Right forelimb (tissue), 1 donor: Measurements from ENCODE around the gene RHEB.
A peak's percentile ranks its signal among the peaks of the same experiment; 100 is the strongest.

Experiments used
- DNase-seq: peaks from one replicate; pipeline ENCODE4 v3.0.0-alpha.2; 2018

The RHEB gene

DNA sequence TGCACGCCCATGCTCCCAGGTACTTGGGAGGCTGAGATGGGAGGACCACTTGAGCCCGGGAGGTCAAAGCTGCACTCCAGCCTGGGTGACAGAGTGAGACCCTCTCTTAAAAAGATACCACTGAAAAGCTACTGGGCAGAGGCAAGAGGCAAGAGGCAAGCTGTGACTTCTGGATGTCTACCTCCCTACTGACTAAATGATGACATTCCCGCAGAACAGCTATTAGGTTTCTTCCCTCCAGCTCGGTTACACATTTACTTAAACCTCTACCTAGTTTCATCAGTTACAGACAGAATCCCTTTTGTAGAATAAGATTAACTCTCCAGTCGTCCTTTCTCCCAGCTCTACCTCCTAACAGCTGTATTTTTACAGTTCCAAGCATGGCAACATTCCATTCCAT, 21.2 kb downstream of the RHEB start:
- DNase-seq = no peak

DNA sequence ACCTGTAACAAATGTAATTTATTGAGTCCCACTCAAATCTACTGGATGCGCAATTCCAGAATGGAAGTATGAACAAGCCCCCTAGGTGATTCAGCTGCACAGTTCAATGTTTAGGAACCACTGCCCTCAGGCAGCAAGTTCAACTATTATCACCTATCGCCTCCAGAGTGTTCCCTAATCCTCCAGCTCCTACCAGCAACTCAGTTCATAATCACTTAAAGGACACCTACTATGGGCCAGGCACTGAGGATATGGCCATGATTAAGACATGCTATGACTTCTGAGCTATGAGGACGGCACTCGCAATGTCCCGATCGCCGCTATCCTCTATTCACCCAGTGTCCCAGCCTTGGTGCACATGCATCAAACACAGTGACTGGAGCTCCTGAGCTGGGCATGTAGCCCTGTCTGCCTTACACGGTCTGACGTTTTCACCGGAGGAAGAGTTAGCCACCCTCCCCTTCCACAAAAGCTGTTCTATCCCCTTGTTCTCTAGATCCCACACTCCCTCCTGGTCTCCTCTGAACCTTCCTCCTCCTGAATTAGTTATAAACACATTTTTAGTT, 22.3 kb downstream of the RHEB start:
- DNase-seq = no peak

DNA sequence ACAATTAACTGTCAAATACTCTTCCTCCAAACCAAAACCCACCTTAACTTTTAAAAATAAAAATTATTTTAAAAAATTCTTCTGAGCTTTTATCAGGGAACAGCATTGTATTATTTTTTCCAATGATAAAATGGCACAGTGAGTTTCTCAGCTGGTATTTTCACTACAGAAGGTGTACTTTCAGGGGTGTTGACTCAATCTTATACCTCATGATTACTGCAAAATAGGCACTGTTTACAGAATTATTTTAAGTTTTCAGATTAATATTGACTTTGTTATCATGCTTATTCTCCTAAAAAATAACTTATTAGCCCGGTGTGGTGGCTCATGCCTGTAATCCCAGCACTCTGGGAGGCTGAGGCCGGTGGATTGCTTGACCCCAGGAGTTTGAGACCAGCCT, 24.3 kb downstream of the RHEB start:
- DNase-seq = no peak

- no peak for DNase-seq
Observed at GRCh38 chr7:151494298-151495284, 25.1 kb downstream of the RHEB start.

GRCh38 chr7:151493083-151493482, 26.6 kb downstream of the RHEB start:
- DNase-seq = no peak

- DNase-seq = no peak
Observed at GRCh38 chr7:151491859-151492258, 27.8 kb downstream of the RHEB start.

GRCh38 chr7:151490456-151491105, 29.1 kb downstream of the RHEB start:
- DNase-seq = no peak

GRCh38 chr7:151489498-151489897, 30.2 kb downstream of the RHEB start:
- no peak for DNase-seq

DNA sequence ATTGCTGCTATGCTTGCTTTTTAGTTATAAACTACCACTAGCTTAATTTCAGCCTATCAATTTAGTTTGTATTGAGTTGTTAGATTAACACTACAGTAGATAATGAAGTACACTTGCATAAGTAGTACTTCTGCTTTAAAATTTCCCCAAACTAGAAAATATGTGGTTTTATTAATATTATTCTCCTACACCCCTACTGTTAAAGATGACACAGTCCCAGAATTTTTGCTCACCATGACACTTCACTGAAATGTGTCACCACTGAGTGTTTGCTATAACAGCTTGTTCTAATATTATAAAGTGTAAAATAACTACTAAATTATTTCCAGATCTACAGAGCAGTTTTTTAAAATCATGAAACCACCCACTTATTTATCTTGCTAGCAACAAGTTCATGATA, 31.6 kb downstream of the RHEB start:
- DNase-seq = no peak

DNA sequence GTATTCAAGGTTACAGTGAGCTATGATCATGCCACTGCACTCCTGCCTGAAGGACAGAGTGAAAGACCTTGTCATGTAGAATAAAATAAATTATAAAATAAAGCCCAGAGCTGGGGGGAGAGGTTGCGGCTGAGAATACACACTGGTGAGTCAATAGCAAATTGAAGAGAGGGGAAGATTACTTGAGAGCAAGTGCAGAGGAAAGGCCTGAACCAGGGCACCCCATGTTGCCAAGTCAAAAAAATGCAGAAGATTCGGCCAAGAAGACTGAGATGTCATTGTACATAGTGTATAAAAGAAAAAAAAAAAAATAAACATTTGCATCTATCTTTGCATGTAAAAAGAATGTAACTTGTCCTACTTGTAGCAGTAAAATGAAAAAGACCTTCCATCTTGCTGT, 32.5 kb downstream of the RHEB start:
- DNase-seq = no peak

DNA sequence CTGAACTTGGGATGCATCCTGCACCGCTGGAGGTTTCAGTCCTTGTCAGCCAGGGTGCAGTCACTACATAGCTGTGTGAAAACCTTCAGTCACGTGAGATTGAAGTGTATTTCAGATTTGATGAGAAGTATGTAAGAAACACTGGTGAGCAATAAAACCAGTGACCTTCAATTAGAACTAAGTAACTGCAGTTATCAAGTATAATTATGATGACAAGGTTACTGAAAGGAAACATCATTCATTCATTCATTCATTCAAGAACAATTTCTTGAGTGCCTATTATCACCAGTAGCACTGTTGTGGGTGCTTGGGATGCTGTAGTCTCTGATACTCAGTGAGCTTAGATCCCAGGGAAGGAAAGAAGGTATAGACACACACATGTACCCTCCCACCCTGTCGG, 33.6 kb downstream of the RHEB start:
- DNase-seq = no peak

- no peak for DNase-seq
Observed at GRCh38 chr7:151484971-151485707, 34.6 kb downstream of the RHEB start.

DNA sequence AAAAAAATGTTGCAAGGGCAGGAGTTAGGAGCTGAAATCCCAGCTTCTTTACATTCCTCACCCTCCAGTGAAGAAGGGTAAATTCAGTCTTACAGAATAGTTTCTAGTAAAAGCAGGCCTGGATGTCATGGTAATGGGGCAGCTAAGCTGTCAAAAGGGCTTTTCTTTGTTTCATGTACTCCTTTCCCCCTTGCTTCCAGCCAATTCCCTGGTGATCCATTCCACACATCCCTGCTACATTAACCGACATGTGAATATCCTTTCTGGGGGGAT, 36.0 kb downstream of the RHEB start:
- no peak for DNase-seq

DNA sequence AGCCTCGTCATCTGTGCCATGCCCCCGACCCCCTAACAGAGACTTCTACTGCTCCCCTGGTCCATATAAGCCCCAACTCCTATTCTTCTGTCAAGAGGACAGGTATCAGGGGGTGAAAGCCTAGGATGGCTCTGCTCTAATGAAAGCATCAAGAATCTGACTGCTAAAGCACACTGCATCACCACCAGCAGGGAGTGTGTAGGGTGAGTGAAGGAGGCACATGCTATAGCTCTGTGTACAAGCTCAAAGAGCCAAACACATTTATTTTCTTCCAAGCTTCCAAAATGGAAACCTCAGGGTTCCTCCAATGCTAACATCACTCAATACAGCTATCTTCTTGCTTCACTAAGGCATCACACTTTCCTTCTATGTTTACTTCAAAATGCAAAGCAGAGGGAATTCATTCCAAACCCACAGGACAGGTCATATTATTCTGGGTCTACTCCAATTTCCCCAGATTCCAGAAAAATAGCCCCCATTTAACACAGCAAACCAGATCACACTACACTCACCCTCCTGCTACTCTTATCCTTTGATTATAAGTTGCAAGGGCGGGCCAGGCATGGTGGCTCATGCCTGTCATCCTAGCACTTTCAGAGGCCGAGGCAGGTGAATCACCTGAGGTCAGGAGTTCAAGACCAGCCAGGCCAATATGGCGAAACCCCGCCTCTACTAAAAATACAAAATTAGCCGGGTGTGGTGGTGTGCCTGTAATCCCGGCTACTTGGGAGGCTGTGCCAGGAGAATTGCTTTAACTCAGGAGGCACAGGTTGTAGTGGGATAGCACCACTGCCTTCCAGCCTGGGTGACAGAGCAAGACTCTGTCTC, 36.6 kb downstream of the RHEB start:
- DNase-seq = no peak

DNA sequence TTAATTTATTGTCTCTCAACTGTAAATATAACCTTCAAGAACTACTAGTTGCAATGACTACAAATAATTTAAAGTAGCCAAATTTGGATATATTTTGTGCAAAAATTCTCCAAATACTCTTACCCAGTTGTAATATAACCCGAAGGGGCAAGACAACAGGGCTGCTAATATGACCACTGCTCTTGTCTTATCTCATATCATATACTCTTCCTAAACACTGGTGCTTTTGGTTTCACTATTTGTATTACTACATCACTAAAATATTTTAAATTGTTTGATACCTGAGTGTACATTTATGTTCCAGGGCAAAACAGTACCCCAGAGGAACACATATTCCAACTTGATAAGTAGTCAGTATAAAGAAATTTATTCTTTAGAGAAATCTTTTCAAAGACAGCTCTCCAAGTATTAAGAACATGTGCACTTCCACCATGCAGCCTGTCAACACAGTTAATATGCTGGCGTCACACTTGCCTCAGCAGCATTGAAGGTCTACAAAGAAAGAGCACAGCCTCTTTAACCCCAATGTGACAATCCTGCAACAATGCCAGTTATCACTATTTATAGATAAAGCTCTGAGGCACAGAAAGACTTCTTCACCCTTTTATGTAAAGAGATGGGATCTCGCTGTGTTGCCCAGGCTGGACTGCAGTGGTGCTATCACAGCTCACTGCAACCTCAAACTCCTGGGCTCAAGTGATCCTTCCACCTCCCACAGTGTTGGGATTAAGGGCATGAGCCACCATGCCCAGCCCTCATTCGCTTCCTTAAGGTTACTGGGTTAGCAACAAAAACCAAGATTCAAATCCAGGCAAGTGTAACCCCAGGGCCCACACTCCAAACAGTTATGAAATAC, 37.8 kb downstream of the RHEB start:
- DNase-seq = no peak

GRCh38 chr7:151477867-151478266, 41.8 kb downstream of the RHEB start:
- no peak for DNase-seq

- no peak for DNase-seq
Observed at GRCh38 chr7:151472644-151473380, 46.9 kb downstream of the RHEB start.

- DNase-seq = no peak
Observed at GRCh38 chr7:151470711-151471110, 49.0 kb downstream of the RHEB start.

- DNase-seq = no peak
Observed at GRCh38 chr7:151469281-151469680, 50.4 kb downstream of the RHEB start.

DNA sequence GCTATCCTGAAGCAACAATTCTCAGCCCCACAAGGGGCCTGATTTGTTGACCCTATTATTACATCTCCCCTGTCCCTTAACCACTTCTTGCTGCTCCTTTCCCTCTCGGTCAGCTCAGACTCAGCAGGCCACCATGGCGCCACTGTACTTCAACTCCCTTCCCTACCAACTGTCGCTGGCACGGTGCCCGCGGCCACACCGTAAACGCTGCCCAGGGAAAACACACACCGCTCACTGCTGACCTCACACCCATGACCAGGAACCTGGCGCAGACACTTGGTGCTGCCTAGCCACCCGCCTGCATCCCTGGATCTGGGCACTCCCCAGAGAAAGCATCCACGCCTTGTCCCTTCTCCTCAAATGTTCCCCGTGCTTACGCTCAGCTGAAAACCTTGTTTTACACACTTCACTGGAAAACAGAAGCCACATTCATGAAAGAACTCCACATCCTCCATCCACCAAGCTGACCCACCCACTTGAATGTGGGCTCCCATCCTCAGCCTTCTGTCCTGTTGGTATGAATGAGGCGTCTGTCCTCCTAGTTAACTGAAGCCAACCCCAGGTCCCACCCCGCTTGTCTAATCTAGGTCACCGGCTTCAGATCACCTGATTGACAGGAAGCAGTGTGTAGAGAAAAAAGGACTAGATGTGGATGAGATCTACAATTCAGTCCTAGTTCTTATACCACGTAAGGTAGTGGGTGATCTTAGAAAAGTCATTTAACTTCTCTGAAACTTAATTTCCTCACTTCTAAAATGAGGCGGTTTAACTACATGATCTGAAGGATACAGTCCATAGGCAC, 51.3 kb downstream of the RHEB start:
- DNase-seq = peak; percentile 56
